Vagina (tissue), 2 donors: ENCODE measurements around the gene ZBTB38.

Experiments used
- POLR2A ChIP-seq, 2 donors: fragments of 450-650 bp; IDR thresholded peaks; one replicate each; pipeline ENCODE4 v1.6.1; 2017; ENCODE audit warnings: antibody characterized with exemption in 2 of 2, mild to moderate bottlenecking in 2 of 2, moderate library complexity in 2 of 2
- TF ChIP-seq, protein P1 (sequence below), 3 experiments: fragments of 450-650 bp in 2 of 3; fragments of 200-600 bp in 1 of 3; sonication (generic) in 1 of 3; IDR thresholded peaks; one replicate each; pipeline ENCODE4 v1.5.1; 2017 to 2019; ENCODE audit warnings: antibody characterized with exemption in 3 of 3, mild to moderate bottlenecking in 2 of 3, moderate library complexity in 2 of 3

DNA sequence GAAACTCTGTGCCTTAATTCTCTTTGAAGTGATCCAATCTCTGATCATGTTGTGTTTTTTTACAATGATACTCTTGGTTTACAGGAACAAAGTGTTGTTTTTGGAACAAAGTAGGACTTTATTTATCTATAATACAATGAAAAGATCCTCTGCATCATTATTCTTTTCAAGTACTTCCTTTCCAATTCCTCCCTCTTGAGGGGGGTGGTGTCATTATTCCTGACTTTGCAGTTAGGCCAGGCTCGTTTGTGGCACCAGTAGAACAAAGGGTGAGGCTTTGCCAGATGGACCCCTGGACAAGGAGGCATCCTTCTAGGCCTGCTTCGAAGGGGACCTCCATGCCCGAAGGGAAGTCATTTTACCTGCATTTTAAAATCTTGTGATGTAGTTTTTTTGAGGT, 41.7 kb upstream of the ZBTB38 start:
- TF ChIP-seq, protein P1, sequence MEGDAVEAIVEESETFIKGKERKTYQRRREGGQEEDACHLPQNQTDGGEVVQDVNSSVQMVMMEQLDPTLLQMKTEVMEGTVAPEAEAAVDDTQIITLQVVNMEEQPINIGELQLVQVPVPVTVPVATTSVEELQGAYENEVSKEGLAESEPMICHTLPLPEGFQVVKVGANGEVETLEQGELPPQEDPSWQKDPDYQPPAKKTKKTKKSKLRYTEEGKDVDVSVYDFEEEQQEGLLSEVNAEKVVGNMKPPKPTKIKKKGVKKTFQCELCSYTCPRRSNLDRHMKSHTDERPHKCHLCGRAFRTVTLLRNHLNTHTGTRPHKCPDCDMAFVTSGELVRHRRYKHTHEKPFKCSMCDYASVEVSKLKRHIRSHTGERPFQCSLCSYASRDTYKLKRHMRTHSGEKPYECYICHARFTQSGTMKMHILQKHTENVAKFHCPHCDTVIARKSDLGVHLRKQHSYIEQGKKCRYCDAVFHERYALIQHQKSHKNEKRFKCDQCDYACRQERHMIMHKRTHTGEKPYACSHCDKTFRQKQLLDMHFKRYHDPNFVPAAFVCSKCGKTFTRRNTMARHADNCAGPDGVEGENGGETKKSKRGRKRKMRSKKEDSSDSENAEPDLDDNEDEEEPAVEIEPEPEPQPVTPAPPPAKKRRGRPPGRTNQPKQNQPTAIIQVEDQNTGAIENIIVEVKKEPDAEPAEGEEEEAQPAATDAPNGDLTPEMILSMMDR (IDR thresholded peaks at IDR 0.05) = no peak
- TF ChIP-seq POLR2A (IDR thresholded peaks at IDR 0.05) = no peak
